HG02759 (cell line): Measurements from ENCODE around the gene LPCAT2.

Experiments
- ATAC-seq: cut with Tn5 transposase; IDR thresholded peaks from one replicate; pipeline ENCODE4 v1.9.1; 2021; ENCODE audit warnings: mild to moderate bottlenecking, moderate library complexity; ENCODE audit not compliant: unreplicated experiment

LPCAT2 gene

GRCh38 chr16:55501549-55502322, 7.1 kb upstream of the LPCAT2 start:
- no peak for ATAC-seq

GRCh38 chr16:55502801-55503366, 6.0 kb upstream of the LPCAT2 start:
- no peak for ATAC-seq

- no peak for ATAC-seq
Measured at GRCh38 chr16:55503726-55504550, 4.9 kb upstream of the LPCAT2 start.

GRCh38 chr16:55505333-55506015, 3.4 kb upstream of the LPCAT2 start:
- ATAC-seq, result no peak

- no peak for ATAC-seq
Measured at GRCh38 chr16:55506083-55506482, 2.8 kb upstream of the LPCAT2 start.

- no peak for ATAC-seq
Measured at GRCh38 chr16:55506708-55507107, 2.2 kb upstream of the LPCAT2 start.

- ATAC-seq, result no peak
Measured at GRCh38 chr16:55508271-55508921, 476 bp upstream of the LPCAT2 start.

- ATAC-seq, result no peak
Measured at GRCh38 chr16:55510185-55510805, 1.4 kb downstream of the LPCAT2 start.

- no peak for ATAC-seq
Measured at GRCh38 chr16:55512941-55513340, 4.1 kb downstream of the LPCAT2 start.

GRCh38 chr16:55513616-55514015, 4.7 kb downstream of the LPCAT2 start:
- no peak for ATAC-seq

- ATAC-seq, result no peak
Measured at GRCh38 chr16:55515111-55515510, 6.2 kb downstream of the LPCAT2 start.

GRCh38 chr16:55521792-55522191, 12.9 kb downstream of the LPCAT2 start:
- ATAC-seq, result no peak

GRCh38 chr16:55526441-55526840, 17.6 kb downstream of the LPCAT2 start:
- no peak for ATAC-seq

GRCh38 chr16:55527885-55528284, 19.0 kb downstream of the LPCAT2 start:
- no peak for ATAC-seq

GRCh38 chr16:55529018-55529417, 20.1 kb downstream of the LPCAT2 start:
- ATAC-seq, result no peak

- no peak for ATAC-seq
Measured at GRCh38 chr16:55530316-55530856, 21.5 kb downstream of the LPCAT2 start.

GRCh38 chr16:55532227-55532626, 23.4 kb downstream of the LPCAT2 start:
- ATAC-seq, result no peak

- ATAC-seq, result no peak
Measured at GRCh38 chr16:55534756-55535155, 25.9 kb downstream of the LPCAT2 start.

GRCh38 chr16:55539049-55539448, 30.2 kb downstream of the LPCAT2 start:
- ATAC-seq, result no peak

- no peak for ATAC-seq
Measured at GRCh38 chr16:55539488-55539887, 30.6 kb downstream of the LPCAT2 start.
